Measurements from ENCODE around the gene UPB1. TPM values are rescaled to one million over a fixed set of nuclear protein-coding genes. Genes with fewer than 3 reads are reported as not detected.

Gene UPB1
- total and polyA plus RNA-seq, 10 of the 15 experiments (the other 5 are each of a cell fraction or from before 2014, with no cell fraction given), result 0.89 to 20.5 (median 3.1) TPM

DNA sequence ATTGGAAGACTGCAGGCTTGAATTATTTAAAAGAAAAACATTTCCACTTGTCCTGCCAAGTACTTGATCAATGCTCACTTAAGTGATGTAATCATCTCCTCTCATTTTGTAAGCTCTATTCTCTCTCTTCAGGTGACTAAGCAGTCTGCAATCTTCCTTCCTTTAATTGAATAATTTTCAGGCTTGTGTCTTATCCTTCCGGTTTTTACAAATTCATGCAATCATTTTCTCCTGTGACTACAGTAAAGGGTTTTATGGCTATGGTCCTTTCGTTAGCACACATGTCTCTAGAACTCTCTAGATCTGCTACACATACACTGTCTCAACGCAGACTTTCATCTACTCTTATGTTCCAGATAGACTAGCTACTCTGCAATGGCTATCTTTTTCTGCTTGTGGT, 12.6 kb upstream of the UPB1 start (continued):
- TF ChIP-seq, protein P1, sequence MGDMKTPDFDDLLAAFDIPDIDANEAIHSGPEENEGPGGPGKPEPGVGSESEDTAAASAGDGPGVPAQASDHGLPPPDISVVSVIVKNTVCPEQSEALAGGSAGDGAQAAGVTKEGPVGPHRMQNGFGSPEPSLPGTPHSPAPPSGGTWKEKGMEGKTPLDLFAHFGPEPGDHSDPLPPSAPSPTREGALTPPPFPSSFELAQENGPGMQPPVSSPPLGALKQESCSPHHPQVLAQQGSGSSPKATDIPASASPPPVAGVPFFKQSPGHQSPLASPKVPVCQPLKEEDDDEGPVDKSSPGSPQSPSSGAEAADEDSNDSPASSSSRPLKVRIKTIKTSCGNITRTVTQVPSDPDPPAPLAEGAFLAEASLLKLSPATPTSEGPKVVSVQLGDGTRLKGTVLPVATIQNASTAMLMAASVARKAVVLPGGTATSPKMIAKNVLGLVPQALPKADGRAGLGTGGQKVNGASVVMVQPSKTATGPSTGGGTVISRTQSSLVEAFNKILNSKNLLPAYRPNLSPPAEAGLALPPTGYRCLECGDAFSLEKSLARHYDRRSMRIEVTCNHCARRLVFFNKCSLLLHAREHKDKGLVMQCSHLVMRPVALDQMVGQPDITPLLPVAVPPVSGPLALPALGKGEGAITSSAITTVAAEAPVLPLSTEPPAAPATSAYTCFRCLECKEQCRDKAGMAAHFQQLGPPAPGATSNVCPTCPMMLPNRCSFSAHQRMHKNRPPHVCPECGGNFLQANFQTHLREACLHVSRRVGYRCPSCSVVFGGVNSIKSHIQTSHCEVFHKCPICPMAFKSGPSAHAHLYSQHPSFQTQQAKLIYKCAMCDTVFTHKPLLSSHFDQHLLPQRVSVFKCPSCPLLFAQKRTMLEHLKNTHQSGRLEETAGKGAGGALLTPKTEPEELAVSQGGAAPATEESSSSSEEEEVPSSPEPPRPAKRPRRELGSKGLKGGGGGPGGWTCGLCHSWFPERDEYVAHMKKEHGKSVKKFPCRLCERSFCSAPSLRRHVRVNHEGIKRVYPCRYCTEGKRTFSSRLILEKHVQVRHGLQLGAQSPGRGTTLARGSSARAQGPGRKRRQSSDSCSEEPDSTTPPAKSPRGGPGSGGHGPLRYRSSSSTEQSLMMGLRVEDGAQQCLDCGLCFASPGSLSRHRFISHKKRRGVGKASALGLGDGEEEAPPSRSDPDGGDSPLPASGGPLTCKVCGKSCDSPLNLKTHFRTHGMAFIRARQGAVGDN (IDR thresholded peaks at IDR 0.05), result no peak
- no peak for TF ChIP-seq RCOR1 (conservative IDR thresholded peaks at IDR 0.05; ENCODE audit: low read depth, low read length)

DNA sequence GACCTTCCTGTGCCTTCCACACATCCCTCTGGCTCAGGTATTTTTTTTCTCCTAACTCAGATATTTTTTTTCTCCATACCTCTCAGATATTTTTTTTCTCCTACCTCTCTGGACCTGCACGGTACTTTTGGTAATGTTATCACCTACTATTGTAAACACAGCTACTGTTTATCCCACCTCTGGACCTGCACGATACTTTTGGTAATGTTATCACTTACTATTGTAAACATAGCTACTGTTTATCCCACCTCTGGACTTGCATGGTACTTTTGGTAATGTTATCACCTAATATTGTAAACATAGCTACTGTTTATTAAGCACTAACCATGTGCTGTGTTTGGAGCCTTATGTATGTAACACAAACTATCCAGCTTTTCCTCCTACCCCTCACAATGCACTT, 12.1 kb upstream of the UPB1 start:
- Histone ChIP-seq H2AFZ (ENCODE audit: control insufficient read depth, low read depth, low read length) (no peak overlapping the region), H3K4me3 (no peak overlapping the region), H3K4me2 (ENCODE audit: control insufficient read depth, insufficient read depth) (no peak overlapping the region), H3K9me3 (replicated peaks; ENCODE audit: control insufficient read depth, insufficient read depth, low read length) (no peaks in the 10 kb centered on the region), H3K9ac (ENCODE audit: control insufficient read depth, insufficient read depth, low read length) (no peak overlapping the region), H3K27me3 (replicated peaks in 1 of 2; ENCODE audit: control insufficient read depth in 2 of 2, insufficient read depth in 2 of 2, low read length in 1 of 2) (no peaks in the 10 kb centered on the region), H3K27ac (ENCODE audit: control insufficient read depth, insufficient read depth) (no peak overlapping the region), H3K36me3 (ENCODE audit: control insufficient read depth in 2 of 2, insufficient read depth in 2 of 2, low read length in 1 of 2) (no peaks in the 10 kb centered on the region), H4K20me1 (ENCODE audit: control insufficient read depth, insufficient read depth) (no peaks in the 10 kb centered on the region), H3K79me2 (ENCODE audit: control insufficient read depth, insufficient read depth, low read length) (no peaks in the 10 kb centered on the region), H3K4me1 (ENCODE audit: control insufficient read depth, insufficient read depth, low read length) (no peaks in the 10 kb centered on the region)
- in situ Hi-C loops (cut with MboI), result no loop called here
- ChIA-PET POLR2A (no interaction called here), RAD21 (ENCODE audit: unreplicated experiment) (interaction anchor here (0.9 to 1.6 kb wide), 4 partner anchors 19 to 57 kb away, joined by 3 to 5 read pairs (median 4); no protein-coding TSS in a partner anchor), SMC1A (ENCODE audit: uncharacterized antibody, unreplicated experiment) (interaction anchor here (0.8 to 1.8 kb wide), 6 partner anchors 9 to 25 kb away, joined by 3 to 5 read pairs (median 4); no protein-coding TSS in a partner anchor), CTCF (interaction anchor here (0.7 to 2.3 kb wide), 8 partner anchors 16 to 159 kb away, joined by 3 to 7 read pairs (median 5); no protein-coding TSS in a partner anchor)
- no peak for ATAC-seq
- WGBS (ENCODE audit: insufficient coverage, insufficient replicate concordance, low lambda C conversion rate, missing lambda C conversion rate), result 88% methylated on average over 2 of the region's 2 CpGs
- BruUV-seq (replicated peaks), result no TSS peak
- DNase-seq (ENCODE audit: low read depth, low spot score), result no peak
- intact Hi-C loops (cut with micrococcal nuclease; ENCODE audit: unreplicated experiment), result no loop called here
- TF ChIP-seq STAT1 (conservative IDR thresholded peaks at IDR 0.05) (no peak), EZH2 (IDR thresholded peaks at IDR 0.05; ENCODE audit: borderline replicate concordance, control insufficient read depth, low read depth, low read length) (no peak), CREM (IDR thresholded peaks at IDR 0.05; ENCODE audit: low read depth) (no peak), SUPT20H (IDR thresholded peaks at IDR 0.05; ENCODE audit: borderline replicate concordance, control insufficient read depth, low read depth, low read length) (no peak), NR2C1 (IDR thresholded peaks at IDR 0.05) (no peak), MXI1 (IDR thresholded peaks at IDR 0.05; ENCODE audit: low read depth, low read length) (no peak), POLR2AphosphoS5 (IDR thresholded peaks at IDR 0.05; ENCODE audit: low read length) (no peak)
- TF ChIP-seq, protein P2, sequence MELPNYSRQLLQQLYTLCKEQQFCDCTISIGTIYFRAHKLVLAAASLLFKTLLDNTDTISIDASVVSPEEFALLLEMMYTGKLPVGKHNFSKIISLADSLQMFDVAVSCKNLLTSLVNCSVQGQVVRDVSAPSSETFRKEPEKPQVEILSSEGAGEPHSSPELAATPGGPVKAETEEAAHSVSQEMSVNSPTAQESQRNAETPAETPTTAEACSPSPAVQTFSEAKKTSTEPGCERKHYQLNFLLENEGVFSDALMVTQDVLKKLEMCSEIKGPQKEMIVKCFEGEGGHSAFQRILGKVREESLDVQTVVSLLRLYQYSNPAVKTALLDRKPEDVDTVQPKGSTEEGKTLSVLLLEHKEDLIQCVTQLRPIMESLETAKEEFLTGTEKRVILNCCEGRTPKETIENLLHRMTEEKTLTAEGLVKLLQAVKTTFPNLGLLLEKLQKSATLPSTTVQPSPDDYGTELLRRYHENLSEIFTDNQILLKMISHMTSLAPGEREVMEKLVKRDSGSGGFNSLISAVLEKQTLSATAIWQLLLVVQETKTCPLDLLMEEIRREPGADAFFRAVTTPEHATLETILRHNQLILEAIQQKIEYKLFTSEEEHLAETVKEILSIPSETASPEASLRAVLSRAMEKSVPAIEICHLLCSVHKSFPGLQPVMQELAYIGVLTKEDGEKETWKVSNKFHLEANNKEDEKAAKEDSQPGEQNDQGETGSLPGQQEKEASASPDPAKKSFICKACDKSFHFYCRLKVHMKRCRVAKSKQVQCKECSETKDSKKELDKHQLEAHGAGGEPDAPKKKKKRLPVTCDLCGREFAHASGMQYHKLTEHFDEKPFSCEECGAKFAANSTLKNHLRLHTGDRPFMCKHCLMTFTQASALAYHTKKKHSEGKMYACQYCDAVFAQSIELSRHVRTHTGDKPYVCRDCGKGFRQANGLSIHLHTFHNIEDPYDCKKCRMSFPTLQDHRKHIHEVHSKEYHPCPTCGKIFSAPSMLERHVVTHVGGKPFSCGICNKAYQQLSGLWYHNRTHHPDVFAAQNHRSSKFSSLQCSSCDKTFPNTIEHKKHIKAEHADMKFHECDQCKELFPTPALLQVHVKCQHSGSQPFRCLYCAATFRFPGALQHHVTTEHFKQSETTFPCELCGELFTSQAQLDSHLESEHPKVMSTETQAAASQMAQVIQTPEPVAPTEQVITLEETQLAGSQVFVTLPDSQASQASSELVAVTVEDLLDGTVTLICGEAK (IDR thresholded peaks at IDR 0.05; ENCODE audit: borderline replicate concordance), result no peak
- no peak for FAIRE-seq

Measured in GM12878 (cell line).